ENCODE measurements around the gene TPM4. TPM values are rescaled to one million over a fixed set of nuclear protein-coding genes. Genes with fewer than 3 reads are reported as not detected.

The TPM4 gene
- total RNA-seq, 1 donor from 2014 or later: 275 TPM

DNA sequence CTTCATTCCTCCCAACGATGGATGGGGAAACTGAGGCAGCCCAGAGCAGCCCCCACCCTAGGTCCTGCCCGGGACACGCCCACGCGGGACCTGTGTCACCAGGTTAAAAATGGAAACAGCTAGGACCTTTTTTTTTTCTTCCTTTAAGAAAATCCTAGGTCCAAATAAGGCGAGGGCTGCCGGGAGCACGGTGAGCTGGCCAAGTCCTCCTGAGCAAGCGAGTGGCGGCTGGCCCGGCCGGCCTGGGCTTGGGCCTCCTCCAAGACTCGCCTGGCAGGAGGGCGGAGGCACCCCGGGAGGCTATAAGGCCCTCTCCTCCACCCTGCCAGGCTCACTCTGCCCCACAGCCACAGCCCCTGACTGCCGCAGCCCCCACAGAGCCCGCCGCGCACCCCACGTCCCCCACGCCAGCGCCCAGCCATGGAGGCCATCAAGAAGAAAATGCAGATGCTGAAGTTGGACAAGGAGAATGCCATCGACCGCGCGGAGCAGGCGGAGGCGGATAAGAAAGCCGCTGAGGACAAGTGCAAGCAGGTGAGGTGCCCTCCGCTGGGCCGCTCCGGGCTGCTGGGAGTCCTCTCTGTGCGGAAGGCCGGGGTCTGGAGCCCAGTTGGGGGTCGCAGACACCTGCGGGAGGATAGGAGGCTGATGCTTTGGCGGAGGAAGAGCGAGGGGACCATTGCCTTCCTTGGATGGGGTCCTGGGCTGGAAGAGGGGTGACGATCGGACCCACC lies 8.9 kb upstream of the TPM4 start:
- Mint-ChIP-seq H3K4me3 (ENCODE audit: low read depth) (no peak overlapping the region), H3K27ac (no peak overlapping the region), H3K36me3 (ENCODE audit: insufficient read depth) (no peaks in the 10 kb centered on the region), H3K9me3 (ENCODE audit: low read depth) (no peaks in the 10 kb centered on the region), H3K27me3 (no peaks in the 10 kb centered on the region), H3K4me1 (ENCODE audit: low read depth) (no peaks in the 10 kb centered on the region)
- no peak for TF ChIP-seq CTCF (IDR thresholded peaks at IDR 0.05; ENCODE audit: unreplicated experiment)
- DNase-seq (ENCODE audit: low spot score, unreplicated experiment): no peak

DNA sequence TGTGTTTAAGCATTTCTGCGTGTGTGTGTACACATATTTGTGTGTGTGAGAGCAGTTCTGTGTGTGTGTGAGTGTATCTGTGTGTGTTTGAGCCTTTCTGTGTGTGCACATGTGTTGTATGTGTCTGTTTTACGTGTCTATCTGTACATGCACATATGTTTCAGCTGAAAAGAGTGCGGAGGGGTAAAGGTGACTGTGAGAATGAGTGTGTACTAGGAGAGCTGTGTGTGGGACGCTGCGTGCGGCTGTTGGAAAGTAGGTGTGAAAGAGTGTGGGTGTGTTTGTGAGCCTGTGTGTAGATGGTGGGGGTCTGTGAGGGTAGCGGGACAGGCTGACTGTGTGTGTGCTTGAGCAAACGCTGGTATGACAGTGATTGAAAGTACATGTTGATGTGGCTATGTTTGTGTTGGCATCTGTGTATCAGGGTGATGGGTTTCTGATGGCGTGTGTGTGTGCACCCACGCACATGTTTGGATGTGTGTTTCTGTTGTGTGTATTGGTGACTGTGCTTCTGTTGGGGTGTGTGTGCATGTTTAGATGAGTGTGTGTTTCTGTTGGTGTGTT lies 7.5 kb upstream of the TPM4 start:
- Mint-ChIP-seq H3K36me3 (ENCODE audit: insufficient read depth) (no peaks in the 10 kb centered on the region), H3K4me1 (ENCODE audit: low read depth) (no peaks in the 10 kb centered on the region), H3K27ac (no peak overlapping the region), H3K9me3 (ENCODE audit: low read depth) (no peaks in the 10 kb centered on the region), H3K4me3 (ENCODE audit: low read depth) (no peak overlapping the region), H3K27me3 (no peaks in the 10 kb centered on the region)
- DNase-seq (ENCODE audit: low spot score, unreplicated experiment): no peak
- no peak for TF ChIP-seq CTCF (IDR thresholded peaks at IDR 0.05; ENCODE audit: unreplicated experiment)

DNA sequence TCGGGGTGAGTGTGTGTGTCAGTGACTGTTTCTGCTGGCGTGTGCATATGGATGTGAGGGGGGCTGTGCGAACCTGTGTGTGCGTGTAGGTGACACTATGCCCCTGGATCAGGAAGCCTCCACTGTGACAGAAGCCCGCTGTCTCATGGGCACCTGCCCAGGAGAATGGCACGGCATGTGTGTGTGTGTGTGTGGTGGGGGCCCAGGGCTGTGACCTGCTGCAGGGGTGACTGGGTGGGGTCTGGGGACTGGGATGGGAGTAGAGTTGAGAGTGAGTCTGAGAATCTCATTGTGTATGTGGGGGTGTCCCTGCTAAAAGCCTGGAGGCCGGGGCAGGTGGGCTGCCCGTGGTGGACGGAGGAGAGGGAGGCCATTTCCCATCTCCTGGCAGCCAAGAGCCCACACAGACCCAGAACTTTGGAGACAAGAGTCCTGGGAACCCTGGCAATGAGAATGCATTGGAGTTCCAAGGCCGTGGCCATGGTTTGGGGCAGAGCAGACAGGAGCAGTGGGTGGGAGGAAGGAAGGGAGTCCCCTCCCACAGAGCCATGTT lies 6.4 kb upstream of the TPM4 start:
- Mint-ChIP-seq H3K27me3 (no peaks in the 10 kb centered on the region), H3K27ac (no peak overlapping the region), H3K4me3 (ENCODE audit: low read depth) (no peak overlapping the region), H3K4me1 (ENCODE audit: low read depth) (no peaks in the 10 kb centered on the region), H3K36me3 (ENCODE audit: insufficient read depth) (no peaks in the 10 kb centered on the region), H3K9me3 (ENCODE audit: low read depth) (no peaks in the 10 kb centered on the region)
- TF ChIP-seq CTCF (IDR thresholded peaks at IDR 0.05; ENCODE audit: unreplicated experiment): no peak
- DNase-seq (ENCODE audit: low spot score, unreplicated experiment): no peak

GRCh38 chr19:16070366-16070990 lies 5.8 kb upstream of the TPM4 start:
- Mint-ChIP-seq H3K9me3 (ENCODE audit: low read depth) (no peaks in the 10 kb centered on the region), H3K36me3 (ENCODE audit: insufficient read depth) (no peaks in the 10 kb centered on the region), H3K27ac (no peak overlapping the region), H3K27me3 (no peaks in the 10 kb centered on the region), H3K4me1 (ENCODE audit: low read depth) (peaks cover 2% of the 10 kb centered on the region), H3K4me3 (ENCODE audit: low read depth) (no peak overlapping the region)
- TF ChIP-seq CTCF (IDR thresholded peaks at IDR 0.05; ENCODE audit: unreplicated experiment): no peak
- no peak for DNase-seq (ENCODE audit: low spot score, unreplicated experiment)

GRCh38 chr19:16071072-16071691 lies 5.1 kb upstream of the TPM4 start:
- no peak for DNase-seq (ENCODE audit: low spot score, unreplicated experiment)
- no peak overlapping the region for H3K27ac Mint-ChIP-seq
- H3K27me3 Mint-ChIP-seq: no peaks in the 10 kb centered on the region
- peaks cover 4% of the 10 kb centered on the region for H3K4me1 Mint-ChIP-seq (ENCODE audit: low read depth)
- H3K36me3 Mint-ChIP-seq (ENCODE audit: insufficient read depth): no peaks in the 10 kb centered on the region
- TF ChIP-seq CTCF (IDR thresholded peaks at IDR 0.05; ENCODE audit: unreplicated experiment): no peak
- no peak overlapping the region for H3K4me3 Mint-ChIP-seq (ENCODE audit: low read depth)
- H3K9me3 Mint-ChIP-seq (ENCODE audit: low read depth): no peaks in the 10 kb centered on the region
